ENCODE results near the gene RBP2. TPM values are rescaled to one million over a fixed set of nuclear protein-coding genes. Genes with fewer than 3 reads are reported as not detected.

Gene RBP2
- total RNA-seq, 1 donor from 2014 or later = not detected

DNA sequence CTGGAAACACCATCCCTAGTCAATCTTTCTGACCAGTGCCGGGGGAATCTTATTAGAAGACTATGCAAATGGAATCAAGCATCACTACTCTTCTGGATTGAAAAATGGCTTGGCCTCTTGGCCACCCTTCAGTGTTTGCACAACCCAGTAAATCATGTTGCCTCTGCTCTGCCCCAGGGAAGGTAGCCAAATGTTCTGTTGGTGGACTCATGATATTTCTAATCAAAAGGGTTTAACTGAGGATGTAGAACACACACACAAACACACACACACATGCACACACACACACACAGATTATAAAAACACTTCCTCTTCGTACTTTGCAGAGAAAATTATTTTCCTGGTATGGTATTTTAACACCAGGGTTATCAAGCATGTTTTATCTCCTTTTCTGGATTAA, 7.9 kb downstream of the RBP2 start:
- peaks cover 2% of the 10 kb centered on the region for H3K27me3 ChIP-seq (ENCODE audit: control insufficient read depth, insufficient read depth, low read length)
- FAIRE-seq (no peak), DNase-seq (ENCODE audit: low read depth) (no peak)
- no peak overlapping the region for H3K4me3 ChIP-seq (ENCODE audit: low read depth, low read length)
- TF ChIP-seq, protein P1, sequence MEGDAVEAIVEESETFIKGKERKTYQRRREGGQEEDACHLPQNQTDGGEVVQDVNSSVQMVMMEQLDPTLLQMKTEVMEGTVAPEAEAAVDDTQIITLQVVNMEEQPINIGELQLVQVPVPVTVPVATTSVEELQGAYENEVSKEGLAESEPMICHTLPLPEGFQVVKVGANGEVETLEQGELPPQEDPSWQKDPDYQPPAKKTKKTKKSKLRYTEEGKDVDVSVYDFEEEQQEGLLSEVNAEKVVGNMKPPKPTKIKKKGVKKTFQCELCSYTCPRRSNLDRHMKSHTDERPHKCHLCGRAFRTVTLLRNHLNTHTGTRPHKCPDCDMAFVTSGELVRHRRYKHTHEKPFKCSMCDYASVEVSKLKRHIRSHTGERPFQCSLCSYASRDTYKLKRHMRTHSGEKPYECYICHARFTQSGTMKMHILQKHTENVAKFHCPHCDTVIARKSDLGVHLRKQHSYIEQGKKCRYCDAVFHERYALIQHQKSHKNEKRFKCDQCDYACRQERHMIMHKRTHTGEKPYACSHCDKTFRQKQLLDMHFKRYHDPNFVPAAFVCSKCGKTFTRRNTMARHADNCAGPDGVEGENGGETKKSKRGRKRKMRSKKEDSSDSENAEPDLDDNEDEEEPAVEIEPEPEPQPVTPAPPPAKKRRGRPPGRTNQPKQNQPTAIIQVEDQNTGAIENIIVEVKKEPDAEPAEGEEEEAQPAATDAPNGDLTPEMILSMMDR (IDR thresholded peaks at IDR 0.05; ENCODE audit: insufficient read depth, low read length, severe bottlenecking) = no peak
- no peaks in the 10 kb centered on the region for H3K36me3 ChIP-seq (ENCODE audit: control insufficient read depth, insufficient read depth, low read length)

DNA sequence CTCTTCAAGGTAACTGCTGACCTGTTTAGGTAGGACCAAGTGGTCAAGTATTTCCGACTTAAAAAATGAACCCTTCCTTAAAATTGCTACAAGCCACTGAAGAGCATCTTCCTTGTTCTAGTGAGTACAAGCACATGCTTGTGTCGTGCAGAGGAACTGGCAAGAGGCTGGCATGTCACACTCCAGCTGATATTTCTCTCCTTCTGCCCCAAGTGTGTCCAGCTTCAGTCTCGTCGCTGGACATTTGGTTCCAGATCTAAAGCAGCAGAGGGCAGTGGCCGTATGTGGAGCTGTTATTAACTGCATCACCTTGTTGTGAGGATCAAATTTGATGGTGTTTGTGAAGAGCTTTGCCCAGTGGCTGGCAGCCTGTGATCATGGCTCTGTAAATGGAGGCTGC, 10.0 kb downstream of the RBP2 start:
- H3K4me3 ChIP-seq (ENCODE audit: low read depth, low read length) = no peak overlapping the region
- TF ChIP-seq, protein P1 (IDR thresholded peaks at IDR 0.05; ENCODE audit: insufficient read depth, low read length, severe bottlenecking) = no peak
- H3K36me3 ChIP-seq (ENCODE audit: control insufficient read depth, insufficient read depth, low read length) = no peaks in the 10 kb centered on the region
- no peak for DNase-seq (ENCODE audit: low read depth)
- H3K27me3 ChIP-seq (ENCODE audit: control insufficient read depth, insufficient read depth, low read length) = peaks cover 2% of the 10 kb centered on the region
- FAIRE-seq = no peak

DNA sequence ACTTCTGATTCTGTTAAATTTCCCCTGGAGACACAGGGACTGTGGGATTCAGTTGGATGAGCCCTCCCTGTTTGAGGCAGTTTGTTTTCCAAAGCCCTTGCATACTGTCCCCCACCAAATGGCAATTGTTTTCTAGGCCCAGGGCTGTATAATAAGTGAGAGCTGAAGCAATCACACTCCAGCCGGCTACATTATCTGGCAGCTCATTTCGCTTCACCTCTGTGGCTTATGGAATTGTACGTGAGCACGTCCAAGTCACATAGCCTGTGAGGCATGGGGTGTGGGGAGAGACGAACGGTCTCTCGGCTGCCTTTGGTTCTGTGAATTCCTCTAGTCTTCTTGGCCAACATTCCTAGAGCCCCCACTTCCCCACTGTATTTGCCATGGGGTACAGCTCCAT, 10.7 kb downstream of the RBP2 start:
- FAIRE-seq = no peak
- no peak for DNase-seq (ENCODE audit: low read depth)

DNA sequence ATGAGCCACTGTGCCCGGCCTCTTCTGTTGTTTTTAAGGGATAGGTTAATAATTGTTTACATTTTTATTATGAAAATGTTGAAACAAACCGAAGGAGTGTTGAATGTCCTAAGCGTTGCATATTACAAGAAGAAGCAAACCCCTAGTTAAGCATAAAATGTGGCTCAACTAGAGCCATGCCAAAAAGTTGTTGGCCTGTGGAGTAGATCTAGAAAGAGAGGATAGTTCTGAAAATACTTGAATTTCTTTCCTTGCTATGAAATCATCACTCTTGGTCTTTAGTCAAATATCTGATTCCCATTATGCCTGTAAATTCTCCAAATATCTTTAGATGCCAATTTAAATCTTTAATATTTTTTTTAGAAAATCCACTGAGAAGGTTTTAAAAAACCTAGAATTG, 12.8 kb downstream of the RBP2 start:
- Histone ChIP-seq H3K36me3 (ENCODE audit: control insufficient read depth, insufficient read depth, low read length) (no peaks in the 10 kb centered on the region), H3K27me3 (ENCODE audit: control insufficient read depth, insufficient read depth, low read length) (no peaks in the 10 kb centered on the region), H3K4me3 (ENCODE audit: low read depth, low read length) (no peak overlapping the region)
- TF ChIP-seq, protein P1 (IDR thresholded peaks at IDR 0.05; ENCODE audit: insufficient read depth, low read length, severe bottlenecking) = no peak
- DNase-seq (ENCODE audit: low read depth) (no peak), FAIRE-seq (no peak)

More for the DNA sequence above, 10.7 kb downstream of the RBP2 start:
- H3K4me3 ChIP-seq (ENCODE audit: low read depth, low read length) = no peak overlapping the region
- no peaks in the 10 kb centered on the region for H3K36me3 ChIP-seq (ENCODE audit: control insufficient read depth, insufficient read depth, low read length)
- H3K27me3 ChIP-seq (ENCODE audit: control insufficient read depth, insufficient read depth, low read length) = peaks cover 2% of the 10 kb centered on the region
- TF ChIP-seq, protein P1 (IDR thresholded peaks at IDR 0.05; ENCODE audit: insufficient read depth, low read length, severe bottlenecking) = no peak

DNA sequence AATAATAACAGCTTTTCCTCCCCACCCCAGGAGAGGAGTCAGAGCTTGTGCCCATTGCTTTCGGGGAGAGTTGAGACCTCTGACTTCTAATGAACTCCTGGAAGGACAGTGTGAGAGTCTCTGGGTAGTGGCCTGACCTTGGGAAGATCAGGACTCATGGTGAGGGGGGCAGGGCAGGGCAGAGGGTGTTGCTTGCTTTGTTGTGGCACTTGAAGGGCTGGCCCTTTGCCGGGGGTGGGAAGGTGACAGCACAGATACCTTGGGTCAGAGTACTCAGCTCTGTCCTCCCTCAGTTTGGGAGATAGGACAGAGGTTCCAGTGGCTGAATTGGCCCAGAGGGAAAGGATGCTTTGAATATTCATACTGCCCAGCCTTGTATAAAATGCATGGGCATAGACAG, 15.8 kb downstream of the RBP2 start:
- TF ChIP-seq, protein P1 (IDR thresholded peaks at IDR 0.05; ENCODE audit: insufficient read depth, low read length, severe bottlenecking) = no peak
- Histone ChIP-seq H3K36me3 (ENCODE audit: control insufficient read depth, insufficient read depth, low read length) (no peaks in the 10 kb centered on the region), H3K4me3 (ENCODE audit: low read depth, low read length) (no peak overlapping the region), H3K27me3 (ENCODE audit: control insufficient read depth, insufficient read depth, low read length) (no peaks in the 10 kb centered on the region)
- FAIRE-seq (no peak), DNase-seq (ENCODE audit: low read depth) (no peak)

DNA sequence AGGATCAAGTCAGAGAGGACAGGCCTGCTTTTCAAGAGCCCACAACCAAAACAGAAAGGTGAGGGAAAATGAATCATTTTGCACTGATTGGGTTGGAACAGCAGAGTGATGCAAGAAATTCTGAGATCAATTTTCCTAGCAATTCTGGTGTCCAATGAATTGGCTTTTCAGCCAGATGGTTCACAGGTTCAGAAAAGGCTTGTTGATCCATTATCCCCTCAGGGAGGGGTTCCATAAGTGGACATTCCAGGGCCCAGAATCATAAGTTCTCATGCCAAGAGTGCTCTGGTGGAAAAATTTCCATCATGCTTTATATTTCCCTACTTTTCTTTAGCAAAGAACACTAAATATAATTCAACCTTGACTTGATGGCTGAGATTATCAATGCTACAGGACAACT, 16.2 kb downstream of the RBP2 start:
- no peak for FAIRE-seq

More for the DNA sequence above, 16.2 kb downstream of the RBP2 start:
- H3K27me3 ChIP-seq (ENCODE audit: control insufficient read depth, insufficient read depth, low read length) = no peaks in the 10 kb centered on the region
- no peaks in the 10 kb centered on the region for H3K36me3 ChIP-seq (ENCODE audit: control insufficient read depth, insufficient read depth, low read length)
- H3K4me3 ChIP-seq (ENCODE audit: low read depth, low read length) = no peak overlapping the region
- TF ChIP-seq, protein P1 (IDR thresholded peaks at IDR 0.05; ENCODE audit: insufficient read depth, low read length, severe bottlenecking) = no peak
- no peak for DNase-seq (ENCODE audit: low read depth)
